Thoracic aorta (tissue), 2 donors: Measurements from ENCODE around the gene SMIM3. TPM values are rescaled to one million over a fixed set of nuclear protein-coding genes. Genes with fewer than 3 reads are reported as not detected.
A peak's percentile ranks its signal among the peaks of the same experiment; 100 is the strongest.

Experiments used
- ATAC-seq: fragments of 150-250 bp; one replicate; pipeline ENCODE4 v1.8.0; 2017; ENCODE audit warnings: low read depth; ENCODE audit not compliant: insufficient number of reproducible peaks, low FRiP score
- DNase-seq: peaks from one replicate; pipeline ENCODE4 v3.0.0-alpha.2; 2020; ENCODE audit warnings: low spot score
- H3K27ac ChIP-seq, 2 donors: fragments of 200-600 bp; sonication (generic); 1 replicate in 1 of 2; 2 replicates in 1 of 2; pipeline ENCODE4 v1.5.1; 2016; ENCODE audit warnings: mild to moderate bottlenecking in 2 of 2, moderate library complexity in 2 of 2
- H3K27me3 ChIP-seq: fragments of 200-600 bp; sonication (generic); replicated peaks from 2 replicates; pipeline ENCODE4 v1.6.0; 2016; ENCODE audit warnings: mild to moderate bottlenecking; ENCODE audit not compliant: insufficient read depth
- H3K36me3 ChIP-seq: fragments of 200-600 bp; sonication (generic); one replicate; pipeline ENCODE4 v1.5.1; 2016
- H3K4me1 ChIP-seq, 2 donors: fragments of 200-600 bp; sonication (generic); 1 replicate in 1 of 2; 2 replicates in 1 of 2; pipeline versions ENCODE4 v1.5.1 to v1.6.0; 2016; ENCODE audit warnings: low read depth in 2 of 2, mild to moderate bottlenecking in 1 of 2; ENCODE audit not compliant: control insufficient read depth in 1 of 2
- H3K4me3 ChIP-seq: fragments of 200-600 bp; sonication (generic); 2 replicates; pipeline ENCODE4 v1.5.1; 2016; ENCODE audit warnings: mild to moderate bottlenecking
- H3K9me3 ChIP-seq: fragments of 200-600 bp; sonication (generic); 2 replicates; pipeline ENCODE4 v1.5.1; 2016
- CTCF ChIP-seq: fragments of 200-600 bp; sonication (generic); IDR thresholded peaks from one replicate; pipeline ENCODE4 v1.5.1; 2019; ENCODE audit warnings: antibody characterized with exemption
- total RNA-seq, 2 donors: library from RNA; depleted of rRNA; stranded (reverse); fragments of >200 nt; gene quantifications; one replicate each; pipeline versions ENCODE4 v1.1.0 to v1.2.3, GENCODE V29; 2016

Gene SMIM3
- 10 to 100 TPM; 28.4 to 46.4 TPM for total RNA-seq

- Histone ChIP-seq H3K36me3 (no peaks in the 10 kb centered on the region), H3K27me3 (no peaks in the 10 kb centered on the region), H3K9me3 (no peaks in the 10 kb centered on the region), H3K4me1 (peaks cover 36 to 51% of the 10 kb centered on the region in 2 donors), H3K4me3 (peak within 1 kb of the TSS; percentile 89), H3K27ac (peak within 1 kb of the TSS; percentile 96 to 98)
- TF ChIP-seq CTCF = peak; percentile 26
- ATAC-seq (peak; percentile 20), DNase-seq (peak; percentile 38)
Measured at GRCh38 chr5:150778517-150779396, at the start of gene SMIM3. SMIM3 (plus strand) TSS chr5:150778757; CDS start chr5:150795441, 16,684 bp downstream.

GRCh38 chr5:150729859-150730258, 48.7 kb upstream of the SMIM3 start:
- no peaks in the 10 kb centered on the region for H3K9me3 ChIP-seq
- H3K27ac ChIP-seq = no peak overlapping the region
- H3K36me3 ChIP-seq = peaks cover 45% of the 10 kb centered on the region
- ATAC-seq (no peak), DNase-seq (no peak)
- no peaks in the 10 kb centered on the region for H3K4me1 ChIP-seq
- no peaks in the 10 kb centered on the region for H3K27me3 ChIP-seq
- TF ChIP-seq CTCF = no peak
- H3K4me3 ChIP-seq = no peak overlapping the region

- Histone ChIP-seq H3K4me1 (no peaks in the 10 kb centered on the region), H3K36me3 (peaks cover 38% of the 10 kb centered on the region), H3K9me3 (no peaks in the 10 kb centered on the region), H3K4me3 (no peak overlapping the region), H3K27me3 (no peaks in the 10 kb centered on the region), H3K27ac (no peak overlapping the region)
- TF ChIP-seq CTCF = no peak
- DNase-seq (no peak), ATAC-seq (peak; percentile 28)
Measured at GRCh38 chr5:150731669-150732242, 46.8 kb upstream of the SMIM3 start.

- Histone ChIP-seq H3K36me3 (peaks cover 29% of the 10 kb centered on the region), H3K9me3 (no peaks in the 10 kb centered on the region), H3K4me3 (peak overlapping the region; percentile 27), H3K4me1 (no peaks in the 10 kb centered on the region), H3K27ac (peak overlapping the region in 1 of 2 donors; percentile 48), H3K27me3 (no peaks in the 10 kb centered on the region)
- DNase-seq (no peak), ATAC-seq (no peak)
- TF ChIP-seq CTCF = no peak
Measured at GRCh38 chr5:150734579-150735384, 43.8 kb upstream of the SMIM3 start.

GRCh38 chr5:150738862-150739261, 39.7 kb upstream of the SMIM3 start:
- TF ChIP-seq CTCF = no peak
- no peaks in the 10 kb centered on the region for H3K27me3 ChIP-seq
- H3K4me3 ChIP-seq = no peak overlapping the region
- ATAC-seq (no peak), DNase-seq (no peak)
- no peaks in the 10 kb centered on the region for H3K4me1 ChIP-seq
- H3K27ac ChIP-seq = no peak overlapping the region
- H3K9me3 ChIP-seq = no peaks in the 10 kb centered on the region
- no peaks in the 10 kb centered on the region for H3K36me3 ChIP-seq
